GM21526 (cell line): ENCODE measurements around the gene SYNE1.

ENCODE experiments used
- ATAC-seq: cut with Tn5 transposase; IDR thresholded peaks from one replicate; pipeline ENCODE4 v1.9.1; 2021; ENCODE audit warnings: moderate library complexity; ENCODE audit not compliant: unreplicated experiment, low FRiP score

The SYNE1 gene

GRCh38 chr6:152250127-152250526 is 387.0 kb downstream of the SYNE1 start:
- ATAC-seq, result no peak

- ATAC-seq, result no peak
Measured at GRCh38 chr6:152248980-152249379, 388.2 kb downstream of the SYNE1 start.

GRCh38 chr6:152246554-152247337 is 390.4 kb downstream of the SYNE1 start:
- no peak for ATAC-seq

- no peak for ATAC-seq
Measured at GRCh38 chr6:152244998-152245630, 392.0 kb downstream of the SYNE1 start.

DNA sequence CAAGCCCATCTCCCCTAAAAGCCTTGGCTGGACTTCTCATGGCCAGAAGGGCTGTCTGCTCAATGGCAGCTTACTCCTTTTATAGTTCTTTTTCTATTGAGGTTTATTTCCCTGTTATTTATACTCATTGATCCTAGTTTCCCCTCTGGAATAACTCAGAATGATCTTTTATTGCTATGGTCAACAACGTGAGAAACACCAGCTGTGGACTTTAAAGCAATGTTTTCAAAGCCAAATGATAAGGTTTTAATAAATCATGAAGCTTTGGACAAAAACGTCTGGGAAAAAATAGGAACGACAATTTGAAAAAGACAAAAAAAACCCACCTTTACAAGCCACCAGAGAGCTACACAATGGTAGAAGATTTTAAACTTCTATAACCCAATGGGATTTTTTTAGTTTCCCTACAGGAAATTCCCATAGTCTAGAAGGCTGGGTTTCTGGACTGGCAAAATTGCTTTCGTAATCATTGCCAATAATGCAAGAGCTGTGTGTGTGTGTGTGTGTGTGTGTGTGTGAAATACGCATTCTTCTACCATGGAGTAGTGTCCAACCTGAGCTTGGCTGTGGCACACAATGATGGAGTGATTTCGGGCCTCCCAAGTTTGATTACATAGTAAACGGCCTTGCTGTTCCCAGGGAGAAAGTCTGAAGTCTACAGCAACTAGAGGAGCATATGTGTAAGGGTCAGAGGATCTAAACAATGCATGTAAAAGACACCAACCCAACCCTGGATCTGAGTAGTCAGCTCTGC is 396.0 kb downstream of the SYNE1 start:
- no peak for ATAC-seq

DNA sequence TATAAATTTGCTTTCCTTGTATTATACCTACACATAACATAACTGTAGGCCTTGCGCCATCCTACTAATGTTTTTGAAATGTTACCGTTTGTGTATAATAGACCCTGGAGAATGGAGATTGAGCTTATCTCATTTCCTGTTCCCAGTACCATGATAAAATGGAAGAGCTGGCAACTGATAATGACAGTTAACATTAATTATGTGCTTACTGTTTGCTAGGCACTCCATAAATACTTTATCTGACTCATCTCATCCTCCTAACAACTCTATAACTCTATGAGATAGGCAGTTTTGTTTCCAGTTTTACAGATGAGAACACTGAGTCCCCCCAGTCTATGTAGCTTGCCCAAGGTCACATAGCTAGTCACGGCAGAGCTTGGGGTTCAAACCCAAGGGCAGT is 396.7 kb downstream of the SYNE1 start:
- ATAC-seq, result no peak

DNA sequence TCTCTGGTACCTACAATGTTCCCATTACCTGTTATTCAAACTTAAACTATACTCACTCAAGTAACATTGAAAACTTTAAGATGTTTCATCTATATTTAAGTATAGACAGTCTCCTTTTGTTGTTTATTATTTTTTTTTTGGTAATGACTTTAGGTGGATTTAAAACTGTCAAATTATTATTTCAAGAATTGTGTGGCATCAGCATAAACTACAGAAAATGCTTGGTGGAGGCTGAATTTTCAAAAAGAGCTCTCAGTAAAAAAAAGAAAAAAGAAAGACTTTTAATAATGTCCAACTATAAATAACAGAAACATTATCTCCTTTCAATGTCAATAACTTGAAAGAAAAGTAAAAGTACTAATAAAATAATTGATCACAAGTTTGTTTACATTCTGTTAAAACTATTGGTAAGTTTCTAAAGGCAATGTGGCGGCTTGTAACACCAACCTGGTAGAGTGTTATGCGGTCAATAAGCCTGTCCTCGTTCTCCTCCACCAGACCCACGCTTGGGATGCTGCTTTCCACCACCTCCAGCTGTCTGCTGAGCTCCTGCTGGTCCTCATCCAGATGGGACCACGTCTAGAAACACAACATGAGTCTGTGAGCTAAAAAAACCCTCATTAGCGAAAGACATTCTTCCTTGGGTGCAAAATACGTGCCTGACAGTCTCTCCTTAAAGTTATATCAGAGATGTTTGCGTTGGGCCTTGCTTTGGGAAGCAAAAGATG is 400.6 kb downstream of the SYNE1 start:
- ATAC-seq, result no peak

DNA sequence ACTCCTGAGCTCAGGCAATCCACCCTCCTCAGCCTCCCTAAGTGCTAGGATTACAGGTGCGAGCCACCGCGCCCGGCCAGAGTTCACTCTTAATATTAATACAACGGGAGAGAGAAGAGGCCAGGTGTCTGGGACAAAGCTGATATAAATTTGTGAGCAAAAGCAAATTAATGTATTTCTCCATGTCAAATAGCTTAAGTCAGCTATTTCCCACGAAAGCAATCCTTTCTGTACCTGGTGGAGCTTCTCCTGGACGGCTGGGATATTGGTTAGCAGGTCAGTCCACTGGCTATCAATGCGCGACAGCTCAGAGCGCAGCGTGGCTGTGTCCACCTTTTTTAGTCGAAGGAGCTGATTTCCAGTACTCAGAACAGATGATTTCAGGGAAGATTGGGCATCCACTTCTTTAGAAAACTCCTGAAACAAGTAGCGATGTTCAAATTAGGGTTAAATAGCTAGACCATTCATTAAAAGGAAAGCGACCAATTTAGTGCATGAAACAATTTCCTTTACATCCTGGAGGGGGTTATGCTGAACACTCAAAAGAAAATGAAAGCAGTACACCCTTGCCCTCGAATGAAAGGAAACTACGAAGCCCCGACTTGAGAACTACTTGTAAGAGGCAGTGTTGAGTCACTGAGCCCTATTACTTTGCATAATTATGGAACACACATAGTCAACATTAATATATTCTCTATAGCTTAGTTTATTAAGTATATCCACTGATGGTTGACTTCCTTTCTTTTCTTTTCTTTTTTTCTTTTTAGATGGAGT is 403.4 kb downstream of the SYNE1 start:
- ATAC-seq, result no peak

DNA sequence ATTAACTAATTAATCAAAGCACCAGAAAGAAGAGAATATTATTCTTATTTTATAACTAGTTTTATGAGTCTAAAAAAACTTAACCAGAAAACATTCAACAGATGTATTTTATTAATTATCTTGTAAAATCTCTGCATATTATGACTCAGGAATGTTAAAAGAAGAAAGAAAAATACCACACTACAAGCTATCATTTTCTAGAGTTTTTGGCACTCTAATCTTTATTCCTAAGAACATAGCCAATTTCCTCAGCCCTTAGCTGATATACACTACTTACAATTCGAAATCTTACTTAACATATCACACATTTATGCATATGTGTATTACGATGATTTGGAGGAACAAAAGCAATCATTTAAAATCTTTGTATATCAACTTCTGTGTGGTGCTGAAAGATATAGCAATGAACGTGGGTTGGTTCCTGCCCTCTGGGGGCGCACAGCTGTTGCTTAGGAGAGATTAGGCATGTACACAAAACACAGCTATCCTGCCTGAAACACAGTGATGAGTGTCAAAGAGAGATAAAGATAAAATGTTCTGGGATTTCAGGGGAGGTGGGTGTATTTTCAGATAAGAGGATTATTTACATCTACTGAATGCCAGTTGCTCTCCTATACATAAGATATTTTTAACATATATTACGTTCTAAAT is 404.5 kb downstream of the SYNE1 start:
- no peak for ATAC-seq

DNA sequence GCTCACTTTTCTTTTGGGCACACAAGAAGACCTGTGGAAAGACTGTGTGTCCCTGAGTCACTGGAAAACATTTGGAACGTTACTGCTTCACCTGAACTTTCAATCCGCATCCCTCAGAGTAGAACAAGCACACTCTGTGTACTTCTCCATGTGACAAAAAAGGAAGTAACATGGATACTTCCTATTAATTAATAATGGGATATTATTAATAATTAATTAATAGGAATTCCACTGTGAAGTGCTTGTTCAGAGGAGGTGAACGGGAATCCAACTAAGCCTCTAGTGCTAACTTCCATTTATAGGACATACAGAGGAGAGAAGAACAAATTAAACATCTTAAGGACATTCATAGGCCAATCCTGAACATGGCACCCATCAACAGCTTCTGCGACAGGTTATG is 407.8 kb downstream of the SYNE1 start:
- ATAC-seq, result no peak

- no peak for ATAC-seq
Measured at GRCh38 chr6:152226119-152226518, 411.0 kb downstream of the SYNE1 start.

DNA sequence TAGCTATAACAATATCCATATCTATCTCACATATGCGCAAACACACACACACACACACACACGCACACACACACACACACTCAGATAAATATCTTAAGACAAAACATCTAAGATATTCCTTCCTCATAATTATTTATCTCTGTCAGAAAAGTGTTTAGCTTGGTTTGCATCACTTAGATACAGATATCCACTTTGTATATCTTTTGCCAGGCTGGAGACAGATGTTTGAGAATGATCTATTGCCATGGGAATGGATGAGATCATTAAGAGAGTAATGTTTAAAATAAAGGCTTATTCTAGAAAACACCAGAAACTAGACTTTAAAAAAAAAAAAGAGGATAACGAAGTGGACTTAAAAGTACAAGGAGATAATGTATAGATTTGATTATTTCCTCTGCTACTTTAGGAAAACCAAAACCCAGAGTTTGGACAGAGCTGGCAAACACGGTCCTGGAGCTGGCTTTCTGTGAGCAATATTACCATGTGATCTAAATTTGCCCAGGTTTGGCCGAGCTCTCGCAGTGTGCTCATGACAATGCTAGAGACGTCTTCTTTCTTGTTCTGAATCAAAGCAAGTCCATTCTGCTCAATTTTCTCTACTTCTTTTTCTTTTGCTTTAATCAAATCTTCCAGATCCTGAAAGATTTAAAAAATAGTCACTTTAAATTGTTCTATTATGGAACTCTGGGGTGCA is 411.8 kb downstream of the SYNE1 start:
- ATAC-seq, result no peak

DNA sequence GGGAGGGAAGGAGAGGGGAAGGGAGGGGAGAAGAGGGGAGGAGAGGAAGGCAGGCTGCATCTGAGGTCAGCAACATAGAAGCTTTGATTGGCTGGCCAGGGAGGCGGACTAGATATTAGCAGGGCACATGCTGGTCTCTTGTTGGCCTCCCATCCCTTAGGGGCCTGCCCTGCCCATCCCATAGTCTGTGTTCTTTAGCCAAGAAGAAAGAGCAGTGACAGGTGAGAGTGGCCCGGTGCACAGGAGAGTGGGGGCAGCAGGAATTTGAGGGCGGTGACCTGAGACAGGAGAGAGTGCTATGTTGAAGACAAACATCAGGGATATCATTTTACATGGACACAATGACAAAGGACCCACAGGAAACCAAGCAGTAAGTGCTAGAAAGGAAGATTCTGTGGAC is 413.5 kb downstream of the SYNE1 start:
- ATAC-seq, result no peak

- ATAC-seq, result no peak
Measured at GRCh38 chr6:152221806-152222628, 415.1 kb downstream of the SYNE1 start.

GRCh38 chr6:152220786-152221185 is 416.4 kb downstream of the SYNE1 start:
- ATAC-seq, result no peak

- no peak for ATAC-seq
Measured at GRCh38 chr6:152218887-152219286, 418.3 kb downstream of the SYNE1 start.

GRCh38 chr6:152212437-152212836 is 424.7 kb downstream of the SYNE1 start:
- ATAC-seq, result no peak

GRCh38 chr6:152209211-152209610 is 428.0 kb downstream of the SYNE1 start:
- no peak for ATAC-seq
